DMS79 (cell line): ENCODE data around the gene RASEF.
"Not testable (repeated sequence)": the region's sequence is repeated elsewhere in the genome, so short reads cannot be mapped to it uniquely, and the experiment has no call there.

Source experiments
- DNase-seq: peaks from one replicate; lab custom pipeline; 2025; lab: John Stamatoyannopoulos, UW

RASEF gene

DNA sequence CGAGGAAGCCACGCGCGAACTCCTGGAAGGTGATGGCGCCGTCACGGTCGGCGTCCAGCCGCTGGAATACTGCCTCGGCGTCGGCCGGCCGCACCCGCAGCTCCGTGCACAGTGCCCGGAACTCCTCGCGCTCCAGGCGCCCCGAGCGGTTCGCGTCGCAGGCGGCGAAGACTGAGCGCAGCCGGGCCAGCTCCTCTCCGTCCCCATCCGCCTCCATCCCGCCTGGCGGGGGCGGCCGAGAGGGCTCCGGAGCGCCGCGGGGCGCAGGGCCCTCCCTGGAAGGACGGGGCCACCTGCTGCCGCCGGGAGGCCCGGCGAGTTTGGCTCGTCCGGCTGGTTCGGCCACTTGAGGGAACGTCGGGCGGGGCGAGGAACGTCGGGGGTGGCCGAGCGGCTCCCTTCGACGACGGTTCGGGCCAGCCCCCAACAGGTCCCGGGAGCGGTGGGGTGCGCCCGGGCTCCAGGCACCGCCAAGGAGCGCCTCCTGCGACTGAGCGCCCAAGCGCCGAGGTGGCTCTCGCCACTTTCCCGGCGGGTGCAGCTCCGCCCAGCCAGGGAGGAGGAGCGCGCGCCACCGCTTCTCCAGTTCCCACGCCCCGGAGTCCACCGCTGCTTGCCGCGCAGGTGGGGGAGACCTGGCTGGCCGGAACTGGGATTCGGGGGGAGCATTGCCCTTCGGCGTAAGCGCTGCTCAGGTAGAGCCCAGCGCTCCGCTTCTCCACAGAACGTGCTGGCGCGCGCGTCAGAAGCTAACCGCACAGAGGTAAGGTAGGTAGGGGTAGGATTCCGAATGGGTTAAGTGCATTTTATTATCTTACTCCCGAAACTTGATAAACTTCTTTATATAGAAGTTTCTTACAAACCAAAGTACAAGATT is at the start of gene RASEF:
Gene RASEF (minus strand): TSS at position 492 of the 877 bp plus-strand sequence. CDS start 275 bp downstream, at position 217.
- DNase-seq, result peak; percentile 46

GRCh38 chr9:83111169-83111568 is 48.2 kb upstream of the RASEF start:
- no peak for DNase-seq

DNA sequence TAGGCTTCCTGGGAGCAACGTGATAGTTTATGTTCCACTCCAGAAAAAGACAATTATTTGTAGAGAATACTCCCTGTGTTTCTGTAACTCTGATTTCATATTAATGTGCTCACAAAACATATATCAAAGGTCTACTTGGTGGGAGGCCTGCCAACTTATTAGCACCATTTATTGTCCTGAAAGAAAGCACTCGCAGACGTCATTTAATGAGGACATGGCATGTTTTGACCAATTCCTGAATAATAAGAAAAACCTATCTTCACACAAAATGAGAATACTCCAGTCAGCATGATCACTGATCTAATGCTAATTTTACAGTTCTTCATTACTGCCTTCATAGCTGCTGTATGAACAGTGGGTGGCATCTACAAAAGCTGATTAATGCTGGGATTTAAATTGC is 46.4 kb upstream of the RASEF start:
- no peak for DNase-seq

DNA sequence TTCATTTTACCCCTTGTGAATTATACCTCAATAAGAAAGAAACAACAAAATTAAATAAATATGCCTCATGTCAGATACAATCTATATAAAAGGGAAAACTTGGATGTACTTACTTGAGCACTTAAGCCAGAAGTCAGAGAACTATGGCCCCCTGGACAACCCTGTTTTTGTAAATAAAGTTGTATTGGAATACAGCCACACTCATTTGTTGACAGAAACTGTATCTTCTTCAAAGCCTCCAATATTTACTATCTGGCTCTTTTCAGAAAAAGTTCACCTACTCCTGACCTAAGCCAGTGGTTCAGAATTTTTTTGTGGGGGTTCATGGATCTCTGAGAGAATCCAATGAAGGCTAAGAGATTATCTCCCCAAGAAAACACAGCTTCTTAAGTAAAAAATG is 45.3 kb upstream of the RASEF start:
- no peak for DNase-seq

DNA sequence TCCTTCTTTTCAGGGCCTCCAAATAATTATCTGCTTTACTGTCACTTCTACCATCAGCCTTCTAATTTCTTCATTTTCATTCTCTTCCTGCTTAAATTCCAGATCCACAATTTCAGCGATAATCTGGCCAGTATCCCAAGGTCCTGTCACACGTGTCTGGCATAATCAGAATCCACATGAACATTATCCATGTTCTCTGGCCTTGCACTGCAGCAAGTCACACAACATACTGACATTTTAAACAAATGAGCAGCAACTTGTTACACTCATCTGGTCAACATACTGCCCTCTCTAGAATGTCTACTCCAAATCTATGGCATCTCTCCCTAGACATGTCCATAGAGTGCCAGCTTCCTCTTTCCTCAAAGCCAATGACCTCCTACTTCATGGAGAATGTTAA is 43.8 kb upstream of the RASEF start:
- DNase-seq, result no peak

- DNase-seq, result no peak
These were observed 43.3 kb upstream of the RASEF start for GRCh38 chr9:83106263-83106662.

- DNase-seq, result no peak
These were observed 34.7 kb upstream of the RASEF start for GRCh38 chr9:83097633-83098032.

- not testable (repeated sequence) for DNase-seq
These were observed 30.4 kb upstream of the RASEF start for GRCh38 chr9:83093311-83093710.

GRCh38 chr9:83081846-83082245 is 18.9 kb upstream of the RASEF start:
- DNase-seq, result no peak

GRCh38 chr9:83081010-83081409 is 18.1 kb upstream of the RASEF start:
- no peak for DNase-seq

DNA sequence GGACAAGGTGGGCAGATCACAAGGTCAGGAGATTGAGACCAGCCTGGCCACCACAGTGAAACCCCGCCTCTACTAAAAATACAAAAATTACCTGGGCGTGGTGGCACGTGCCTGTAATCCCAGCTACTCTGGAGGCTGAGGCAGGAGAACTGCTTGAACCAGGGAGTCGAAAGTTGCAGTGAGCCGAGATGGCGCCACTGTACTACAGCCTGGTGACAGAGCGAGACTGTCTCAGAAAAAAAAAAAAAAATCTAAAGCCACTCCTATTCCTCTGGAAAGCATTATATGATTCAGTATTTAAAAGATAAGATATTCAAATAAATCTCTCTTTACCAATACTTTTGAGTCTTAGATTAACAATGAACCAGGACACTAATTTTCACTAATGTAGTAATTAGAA is 13.0 kb upstream of the RASEF start:
- DNase-seq, result not testable (repeated sequence)

- DNase-seq, result not testable (repeated sequence)
These were observed 9.6 kb upstream of the RASEF start for GRCh38 chr9:83072498-83072897.

DNA sequence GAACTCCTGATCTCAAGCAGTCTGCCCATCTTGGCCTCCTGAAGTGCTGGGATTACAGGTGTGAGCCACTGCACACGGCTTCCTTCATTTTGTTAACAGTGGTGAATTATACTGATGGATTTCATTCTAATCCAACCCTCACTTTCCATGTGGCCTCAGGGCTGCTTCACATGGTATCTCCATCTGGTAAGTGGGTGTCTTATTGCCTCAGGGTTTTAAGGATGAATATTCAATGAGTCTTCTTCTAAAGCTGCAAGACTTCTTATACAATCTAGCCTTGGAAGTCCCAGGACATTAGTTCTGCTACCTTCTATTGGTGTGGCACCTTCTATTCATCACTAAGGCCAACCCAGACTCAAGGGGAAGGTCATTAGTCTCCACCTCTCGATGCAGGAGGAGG is 8.7 kb upstream of the RASEF start:
- no peak for DNase-seq

GRCh38 chr9:83070261-83070660 is 7.3 kb upstream of the RASEF start:
- DNase-seq, result no peak

- DNase-seq, result no peak
These were observed 6.7 kb upstream of the RASEF start for GRCh38 chr9:83069651-83070050.

DNA sequence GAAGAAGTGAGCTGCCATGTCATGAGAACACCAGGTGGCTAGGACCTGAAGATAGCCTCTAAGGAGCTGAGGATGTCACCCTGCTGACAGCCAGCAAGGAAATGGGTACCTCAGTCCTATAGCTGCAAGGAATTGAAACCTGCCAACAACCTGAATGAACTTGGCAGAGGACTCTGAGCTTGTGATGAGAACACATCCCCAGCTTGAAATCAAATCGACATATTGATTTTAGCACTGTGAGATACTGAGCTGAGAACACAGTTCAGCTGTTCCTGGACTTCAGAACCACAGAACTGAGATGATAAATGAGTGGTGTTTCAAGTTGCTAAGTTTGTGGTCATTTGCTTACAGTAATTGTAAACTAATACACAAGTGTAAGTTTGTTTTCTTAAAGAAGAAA is 5.5 kb upstream of the RASEF start:
- no peak for DNase-seq

GRCh38 chr9:83067579-83067978 is 4.6 kb upstream of the RASEF start:
- DNase-seq, result no peak

DNA sequence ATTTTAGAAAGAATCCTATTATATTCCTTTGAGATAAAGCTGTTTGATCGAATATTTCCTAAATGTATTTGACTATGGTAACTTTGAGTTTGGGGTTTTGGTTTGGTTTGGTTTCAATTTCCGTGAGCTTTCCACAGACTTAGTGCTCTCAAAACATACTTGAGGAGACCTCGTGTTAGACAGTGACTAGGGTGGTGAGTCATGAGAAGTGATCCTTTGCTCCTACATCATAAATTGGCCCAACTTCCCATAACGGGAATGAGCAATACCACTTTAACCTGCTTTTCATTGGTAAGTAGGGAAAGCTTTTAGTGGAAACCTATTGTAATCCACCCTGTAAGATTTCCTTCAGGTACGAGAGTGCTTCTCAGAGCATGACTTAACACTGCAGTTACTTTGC is 3.8 kb upstream of the RASEF start:
- no peak for DNase-seq

- DNase-seq, result no peak
These were observed 2.3 kb upstream of the RASEF start for GRCh38 chr9:83065233-83065632.

GRCh38 chr9:83061990-83062650 is 822 bp downstream of the RASEF start:
- DNase-seq, result peak; percentile 26

DNA sequence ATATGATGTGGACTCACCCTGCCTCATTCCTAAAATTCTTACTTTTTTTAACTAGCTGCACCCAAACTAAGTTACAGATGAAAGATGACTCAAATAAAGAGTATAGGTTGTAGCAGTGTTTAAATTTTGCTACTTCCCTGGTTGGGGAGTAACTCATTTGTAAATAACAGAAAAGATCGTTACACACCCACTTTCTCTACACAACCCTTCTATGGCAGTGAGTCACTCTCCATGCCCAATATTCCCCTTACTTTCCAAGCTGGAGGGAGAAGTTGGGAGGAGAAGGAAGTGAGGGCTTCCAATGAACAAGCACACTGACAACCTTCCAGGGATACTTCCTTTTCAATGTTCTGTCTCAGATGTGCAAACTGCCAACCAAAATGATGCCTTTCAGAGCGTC is 1.9 kb downstream of the RASEF start:
- DNase-seq, result no peak

DNA sequence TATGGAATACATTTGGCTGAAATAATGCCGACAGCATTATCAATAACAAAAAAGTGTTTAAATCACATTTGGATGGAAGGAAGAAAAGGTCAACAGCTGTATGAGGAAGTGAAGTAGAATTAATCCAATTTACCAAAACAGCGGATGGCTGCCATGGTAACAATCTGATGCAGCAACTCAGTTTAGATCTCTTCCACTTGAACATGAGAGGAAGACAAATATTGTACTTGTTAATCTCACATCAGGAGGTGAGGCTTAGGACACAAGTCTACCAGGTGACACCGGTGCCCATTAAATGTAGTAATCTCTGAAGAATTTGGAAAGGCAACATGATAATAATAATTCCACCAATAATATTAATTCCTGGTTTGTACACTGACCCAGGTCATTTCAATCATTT is 2.4 kb downstream of the RASEF start:
- peak; percentile 33 for DNase-seq

- DNase-seq, result no peak
These were observed 3.5 kb downstream of the RASEF start for GRCh38 chr9:83059417-83059816.
